NOMO-1 (cell line): ENCODE measurements around the gene TERB1.
"Not testable (repeated sequence)": the region's sequence is repeated elsewhere in the genome, so short reads cannot be mapped to it uniquely, and the experiment has no call there.

ENCODE experiments used
- DNase-seq, 2 experiments: peaks; one replicate each; lab custom pipeline; 2025; ENCODE audit not compliant: unreplicated experiment in 2 of 2; lab: John Stamatoyannopoulos, UW

TERB1 gene

GRCh38 chr16:66830422-66831404, 29.3 kb upstream of the TERB1 start, which contains the start of gene NAE1:
NAE1 (minus strand) TSS chr16:66830976; CDS start chr16:66830899, 77 bp downstream.
- peak; percentile 82 to 94 for DNase-seq

- DNase-seq, result no peak
Measured at GRCh38 chr16:66824006-66824405, 22.6 kb upstream of the TERB1 start.

- no peak for DNase-seq
Measured at GRCh38 chr16:66814734-66815133, 13.3 kb upstream of the TERB1 start.

GRCh38 chr16:66811043-66811442, 9.7 kb upstream of the TERB1 start:
- DNase-seq, result no peak

DNA sequence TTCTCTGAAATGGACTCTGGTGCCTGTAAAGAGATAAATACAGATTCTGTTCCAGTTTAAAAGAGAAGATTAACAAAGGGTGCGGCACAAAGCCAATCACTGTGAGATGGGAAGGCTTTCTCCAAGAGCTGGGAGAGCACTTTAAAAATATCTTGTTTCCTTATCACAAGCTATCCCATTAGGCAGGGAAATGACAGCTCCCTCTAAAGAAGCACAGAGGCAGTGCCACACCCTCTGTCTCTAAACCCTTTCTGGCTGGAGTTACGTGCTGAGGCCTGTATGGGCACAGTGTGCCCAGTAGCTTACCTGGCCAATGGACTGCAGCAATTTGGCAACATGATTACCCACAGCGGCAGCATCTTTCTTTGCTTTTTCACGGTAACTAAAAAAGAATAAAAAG, 9.0 kb upstream of the TERB1 start:
- no peak for DNase-seq

DNA sequence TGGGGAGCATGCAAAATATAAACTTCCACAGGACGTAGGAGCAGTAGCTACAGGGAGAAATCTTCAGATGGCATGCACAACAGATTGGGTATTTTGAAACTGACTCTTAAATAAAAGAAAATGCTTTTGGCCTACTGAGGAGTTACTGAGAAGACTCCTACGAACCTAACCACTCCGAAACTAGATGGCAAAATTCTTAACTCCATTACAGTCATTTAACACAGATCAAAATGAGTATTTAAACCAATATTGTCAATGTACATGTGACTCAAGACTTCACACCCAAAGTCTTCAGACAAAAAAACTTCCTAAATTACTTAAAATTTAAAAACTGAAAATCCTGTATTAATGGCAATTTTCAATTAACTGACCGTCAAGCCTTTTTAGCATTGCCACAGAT, 8.4 kb upstream of the TERB1 start:
- DNase-seq, result no peak

DNA sequence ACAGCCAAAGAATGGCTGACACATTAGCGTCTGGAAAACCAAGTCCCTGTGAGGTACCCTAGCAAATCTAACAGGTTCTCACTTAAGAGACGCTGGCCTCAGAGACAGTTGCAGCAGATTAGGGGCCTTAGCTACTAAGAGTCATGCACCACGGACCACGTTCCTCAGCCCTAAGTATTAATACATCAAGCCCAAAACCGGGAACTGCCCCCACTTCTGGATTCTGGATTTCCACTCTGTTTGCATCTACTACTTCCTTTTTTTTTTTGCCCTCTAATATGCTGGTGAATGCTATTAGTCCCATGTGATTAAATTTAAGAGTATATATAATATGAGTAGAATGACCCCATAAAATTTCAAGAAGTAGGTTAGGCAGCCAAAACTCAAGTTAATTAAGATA, 775 bp upstream of the TERB1 start:
- no peak for DNase-seq

- no peak for DNase-seq
Measured at GRCh38 chr16:66800856-66801255, 528 bp downstream of the TERB1 start.

GRCh38 chr16:66798161-66798560, 3.2 kb downstream of the TERB1 start:
- no peak for DNase-seq

- not testable (repeated sequence) for DNase-seq
Measured at GRCh38 chr16:66793984-66794383, 7.4 kb downstream of the TERB1 start.

GRCh38 chr16:66790130-66790733, 11.2 kb downstream of the TERB1 start:
- DNase-seq, result no peak

- no peak for DNase-seq
Measured at GRCh38 chr16:66787427-66787826, 14.0 kb downstream of the TERB1 start.

- no peak for DNase-seq
Measured at GRCh38 chr16:66786551-66786950, 14.8 kb downstream of the TERB1 start.

- no peak for DNase-seq
Measured at GRCh38 chr16:66776457-66776856, 24.9 kb downstream of the TERB1 start.

DNA sequence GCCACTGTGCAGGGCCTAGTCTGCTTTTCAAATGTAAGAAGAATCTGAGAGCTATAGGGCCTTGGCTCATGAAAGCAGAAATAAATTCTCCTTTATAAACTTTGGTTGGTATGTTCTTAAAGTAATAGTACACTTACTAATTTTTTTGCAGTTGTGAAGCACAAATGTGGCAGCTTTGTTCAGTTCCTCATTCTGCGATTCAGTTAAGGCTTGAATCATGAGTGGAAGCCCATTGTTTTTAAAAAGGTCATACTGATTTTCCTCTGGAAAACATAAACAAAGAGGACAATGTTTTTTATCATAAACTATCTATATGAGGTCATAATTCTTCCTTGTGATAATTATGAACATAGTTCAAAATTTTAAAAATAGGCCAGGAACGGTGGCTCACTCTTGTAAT, 26.4 kb downstream of the TERB1 start:
- no peak for DNase-seq

- DNase-seq, result no peak
Measured at GRCh38 chr16:66758086-66758485, 43.3 kb downstream of the TERB1 start.

DNA sequence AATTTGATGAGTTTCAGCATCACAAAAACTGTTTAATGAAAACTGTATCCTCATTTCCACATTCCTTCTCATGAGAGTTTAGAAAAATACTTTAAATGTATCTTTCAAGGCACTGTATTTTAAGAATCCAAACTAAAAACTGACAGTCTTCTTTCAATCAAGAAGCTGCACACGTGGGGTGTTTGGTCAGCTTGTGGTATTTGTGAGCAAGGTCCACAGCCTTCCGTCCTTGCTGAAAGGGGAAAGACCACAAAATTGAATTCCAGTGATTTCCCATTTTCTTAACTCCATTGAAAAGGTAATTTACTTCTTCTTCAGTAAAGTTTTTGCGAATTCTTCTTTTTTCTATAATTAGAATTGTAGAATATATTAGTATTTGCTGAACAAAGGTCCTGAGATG, 46.6 kb downstream of the TERB1 start:
- no peak for DNase-seq

DNA sequence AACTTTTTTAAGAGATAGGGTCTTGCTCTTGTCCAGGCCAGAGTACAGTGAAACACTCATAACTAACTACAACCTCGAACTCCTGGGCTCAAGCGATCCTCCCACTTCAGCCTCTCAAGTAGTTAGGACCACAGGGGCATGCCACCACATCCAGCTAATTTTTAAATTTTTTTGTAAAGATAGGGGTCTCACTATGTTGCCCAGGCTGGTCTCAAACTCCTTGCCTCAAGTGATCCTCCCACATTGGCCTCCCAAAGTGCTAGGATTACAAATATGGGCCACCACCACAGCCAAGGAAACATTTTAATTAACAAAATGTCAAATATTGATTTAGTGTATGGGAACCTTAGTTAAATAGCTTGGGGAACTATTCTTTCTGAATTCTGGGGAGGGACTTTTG, 47.2 kb downstream of the TERB1 start:
- no peak for DNase-seq

DNA sequence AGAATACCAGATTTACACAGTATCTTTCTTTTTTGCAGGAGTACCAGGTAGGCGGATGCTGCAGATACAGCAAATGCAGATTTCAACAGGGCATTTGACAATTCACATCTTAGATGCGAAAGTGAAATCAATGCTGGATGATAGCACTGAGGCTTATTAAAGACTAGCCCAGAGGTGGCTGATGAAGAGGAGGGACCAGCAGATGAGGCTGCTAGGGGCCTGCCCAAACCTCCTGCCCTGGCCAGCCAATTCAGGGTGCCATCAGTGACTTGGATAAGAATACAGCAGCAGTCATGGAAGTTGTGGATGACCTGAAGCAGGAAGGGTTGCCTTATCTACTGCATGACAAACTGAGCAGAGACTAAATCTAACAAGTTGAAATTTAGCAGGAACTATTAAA, 48.4 kb downstream of the TERB1 start:
- no peak for DNase-seq

- DNase-seq, result no peak
Measured at GRCh38 chr16:66752379-66752778, 49.0 kb downstream of the TERB1 start.

DNA sequence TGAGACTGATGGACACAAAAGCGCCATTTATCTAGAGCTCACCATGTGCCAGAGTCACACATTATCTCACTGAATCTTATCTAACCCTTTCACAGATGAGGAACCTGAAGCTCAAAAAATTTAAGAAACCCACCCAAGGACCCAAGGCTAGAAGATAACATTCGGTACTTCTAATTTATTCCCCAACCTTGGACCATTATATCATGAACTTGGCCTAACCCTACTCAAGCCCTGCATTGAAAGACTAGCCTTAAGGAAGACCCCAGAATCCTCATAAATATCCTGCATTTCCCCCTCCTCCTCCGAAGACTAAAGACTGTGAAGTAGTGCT, 49.4 kb downstream of the TERB1 start:
- DNase-seq, result no peak

DNA sequence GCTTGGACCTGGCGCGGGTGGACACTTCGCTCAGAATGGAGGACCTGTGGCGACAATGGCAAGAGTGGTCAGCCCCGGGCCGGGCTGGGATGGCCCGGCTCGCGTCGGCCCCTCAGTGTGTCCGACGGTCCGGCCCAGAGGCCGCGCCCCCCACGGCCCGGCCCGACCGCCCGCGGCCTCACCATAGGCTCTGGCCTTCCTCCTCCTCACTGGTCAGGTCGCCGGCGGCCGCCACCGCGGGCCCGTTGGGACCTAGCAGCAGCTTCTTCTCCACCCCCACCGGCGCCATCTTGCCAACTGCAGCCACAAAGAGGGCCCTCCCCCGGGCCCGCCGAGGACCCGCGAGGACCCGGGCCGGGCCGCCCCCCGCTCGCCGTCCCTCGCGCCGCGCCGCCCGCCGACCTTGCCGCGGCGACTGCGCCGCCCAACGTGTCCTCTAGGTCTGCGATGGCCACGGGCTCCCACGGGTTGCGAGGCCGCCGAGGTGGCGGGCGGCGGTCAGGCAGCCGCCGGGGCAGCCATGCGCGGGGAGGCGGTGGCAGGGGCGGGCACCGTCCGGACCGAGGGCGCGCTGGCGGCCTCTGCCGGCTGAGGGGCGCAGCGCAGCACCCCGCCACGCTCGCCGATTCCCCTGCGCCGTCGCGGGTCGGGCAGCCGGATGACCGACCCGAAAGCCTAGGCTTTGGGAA, 49.9 kb downstream of the TERB1 start, which contains the start of gene DYNC1LI2:
TSS of gene DYNC1LI2 (minus strand) at position 307 of the 689 bp plus-strand sequence. CDS start at position 289, 18 bp downstream.
- DNase-seq, result peak; percentile 67 to 76
